Neural cell (in vitro differentiated cells): Measurements from ENCODE around the gene SPG11.

Experiments
- EP300 ChIP-seq: fragments of 450-650 bp; conservative IDR thresholded peaks from 2 replicates; pipeline ENCODE4 v1.6.1; 2014; ENCODE audit warnings: antibody characterized with exemption, mild to moderate bottlenecking, moderate library complexity; ENCODE audit not compliant: poor library complexity, severe bottlenecking
- MXI1 ChIP-seq: fragments of 450-650 bp; conservative IDR thresholded peaks from 2 replicates; pipeline ENCODE4 v1.6.1; 2014; ENCODE audit warnings: antibody characterized with exemption, mild to moderate bottlenecking; ENCODE audit not compliant: poor library complexity, severe bottlenecking
- POLR2AphosphoS5 ChIP-seq: IDR thresholded peaks from 2 replicates; pipeline ENCODE4 v1.6.1; 2012
- RAD21 ChIP-seq: fragments of 450-650 bp; conservative IDR thresholded peaks from 2 replicates; pipeline ENCODE4 v1.6.1; 2014; ENCODE audit warnings: antibody characterized with exemption, mild to moderate bottlenecking, moderate library complexity
- SMC3 ChIP-seq: fragments of 450-650 bp; conservative IDR thresholded peaks from 2 replicates; pipeline ENCODE4 v1.6.1; 2014; ENCODE audit warnings: antibody characterized with exemption, mild to moderate bottlenecking, moderate library complexity; ENCODE audit not compliant: poor library complexity
- TAF1 ChIP-seq: IDR thresholded peaks from 2 replicates; pipeline ENCODE4 v1.6.1; 2012; ENCODE audit warnings: low read depth
- TF ChIP-seq, protein P1 (sequence below): fragments of 450-650 bp; IDR thresholded peaks from 2 replicates; pipeline ENCODE4 v1.5.1; 2014; ENCODE audit warnings: antibody characterized with exemption, mild to moderate bottlenecking, moderate library complexity; ENCODE audit not compliant: poor library complexity, severe bottlenecking
- TF ChIP-seq, protein P2 (sequence below): IDR thresholded peaks from 2 replicates; pipeline ENCODE4 v1.6.1; 2012; ENCODE audit warnings: borderline replicate concordance

DNA sequence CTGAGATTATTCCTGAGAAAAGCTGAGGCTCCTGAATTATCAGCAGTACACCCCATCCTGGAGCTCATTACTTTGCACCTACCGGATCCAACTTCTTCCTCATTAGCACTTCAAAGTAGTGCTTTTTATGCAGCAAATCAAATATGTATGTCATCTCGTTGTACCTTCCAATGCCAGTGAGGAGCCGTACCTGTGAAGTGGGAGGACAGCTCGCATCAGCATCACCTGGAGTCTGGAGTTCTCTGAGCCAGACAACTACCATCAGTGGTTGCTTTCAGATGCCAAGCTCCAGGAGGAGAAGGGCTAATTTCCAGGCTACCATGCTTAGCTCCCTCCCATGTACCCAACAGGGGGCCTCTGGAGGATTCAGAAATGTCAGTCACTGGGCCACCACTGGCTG is 94.1 kb downstream of the SPG11 start:
- TF ChIP-seq TAF1: no peak
- TF ChIP-seq, protein P1, sequence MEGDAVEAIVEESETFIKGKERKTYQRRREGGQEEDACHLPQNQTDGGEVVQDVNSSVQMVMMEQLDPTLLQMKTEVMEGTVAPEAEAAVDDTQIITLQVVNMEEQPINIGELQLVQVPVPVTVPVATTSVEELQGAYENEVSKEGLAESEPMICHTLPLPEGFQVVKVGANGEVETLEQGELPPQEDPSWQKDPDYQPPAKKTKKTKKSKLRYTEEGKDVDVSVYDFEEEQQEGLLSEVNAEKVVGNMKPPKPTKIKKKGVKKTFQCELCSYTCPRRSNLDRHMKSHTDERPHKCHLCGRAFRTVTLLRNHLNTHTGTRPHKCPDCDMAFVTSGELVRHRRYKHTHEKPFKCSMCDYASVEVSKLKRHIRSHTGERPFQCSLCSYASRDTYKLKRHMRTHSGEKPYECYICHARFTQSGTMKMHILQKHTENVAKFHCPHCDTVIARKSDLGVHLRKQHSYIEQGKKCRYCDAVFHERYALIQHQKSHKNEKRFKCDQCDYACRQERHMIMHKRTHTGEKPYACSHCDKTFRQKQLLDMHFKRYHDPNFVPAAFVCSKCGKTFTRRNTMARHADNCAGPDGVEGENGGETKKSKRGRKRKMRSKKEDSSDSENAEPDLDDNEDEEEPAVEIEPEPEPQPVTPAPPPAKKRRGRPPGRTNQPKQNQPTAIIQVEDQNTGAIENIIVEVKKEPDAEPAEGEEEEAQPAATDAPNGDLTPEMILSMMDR: no peak
- TF ChIP-seq SMC3: no peak
- TF ChIP-seq POLR2AphosphoS5: no peak
- TF ChIP-seq, protein P2, sequence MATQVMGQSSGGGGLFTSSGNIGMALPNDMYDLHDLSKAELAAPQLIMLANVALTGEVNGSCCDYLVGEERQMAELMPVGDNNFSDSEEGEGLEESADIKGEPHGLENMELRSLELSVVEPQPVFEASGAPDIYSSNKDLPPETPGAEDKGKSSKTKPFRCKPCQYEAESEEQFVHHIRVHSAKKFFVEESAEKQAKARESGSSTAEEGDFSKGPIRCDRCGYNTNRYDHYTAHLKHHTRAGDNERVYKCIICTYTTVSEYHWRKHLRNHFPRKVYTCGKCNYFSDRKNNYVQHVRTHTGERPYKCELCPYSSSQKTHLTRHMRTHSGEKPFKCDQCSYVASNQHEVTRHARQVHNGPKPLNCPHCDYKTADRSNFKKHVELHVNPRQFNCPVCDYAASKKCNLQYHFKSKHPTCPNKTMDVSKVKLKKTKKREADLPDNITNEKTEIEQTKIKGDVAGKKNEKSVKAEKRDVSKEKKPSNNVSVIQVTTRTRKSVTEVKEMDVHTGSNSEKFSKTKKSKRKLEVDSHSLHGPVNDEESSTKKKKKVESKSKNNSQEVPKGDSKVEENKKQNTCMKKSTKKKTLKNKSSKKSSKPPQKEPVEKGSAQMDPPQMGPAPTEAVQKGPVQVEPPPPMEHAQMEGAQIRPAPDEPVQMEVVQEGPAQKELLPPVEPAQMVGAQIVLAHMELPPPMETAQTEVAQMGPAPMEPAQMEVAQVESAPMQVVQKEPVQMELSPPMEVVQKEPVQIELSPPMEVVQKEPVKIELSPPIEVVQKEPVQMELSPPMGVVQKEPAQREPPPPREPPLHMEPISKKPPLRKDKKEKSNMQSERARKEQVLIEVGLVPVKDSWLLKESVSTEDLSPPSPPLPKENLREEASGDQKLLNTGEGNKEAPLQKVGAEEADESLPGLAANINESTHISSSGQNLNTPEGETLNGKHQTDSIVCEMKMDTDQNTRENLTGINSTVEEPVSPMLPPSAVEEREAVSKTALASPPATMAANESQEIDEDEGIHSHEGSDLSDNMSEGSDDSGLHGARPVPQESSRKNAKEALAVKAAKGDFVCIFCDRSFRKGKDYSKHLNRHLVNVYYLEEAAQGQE: no peak
- TF ChIP-seq EP300: no peak
- no peak for TF ChIP-seq MXI1
- no peak for TF ChIP-seq RAD21
